Endothelial cell of umbilical vein (primary cell): ENCODE measurements around the gene PCDHGA2.

ENCODE experiments used
- CTCF ChIP-seq, 2 donors: IDR thresholded peaks; 1 replicate in 1 of 2; 2 replicates in 1 of 2; pipeline ENCODE4 v1.5.1; 2011; ENCODE audit warnings: low read length in 2 of 2, mild to moderate bottlenecking in 2 of 2, moderate library complexity in 2 of 2, control low read depth in 1 of 2, inconsistent platforms in 1 of 2, low read depth in 1 of 2; ENCODE audit not compliant: insufficient read depth in 1 of 2; ENCODE audit errors: extremely low read depth in 1 of 2
- EZH2 ChIP-seq: IDR thresholded peaks from 2 replicates; pipeline ENCODE4 v1.6.1; 2012; ENCODE audit warnings: borderline replicate concordance, low read depth, mild to moderate bottlenecking, moderate library complexity, low read length, inconsistent platforms; ENCODE audit not compliant: severe bottlenecking
- GATA2 ChIP-seq: IDR thresholded peaks from 2 replicates; pipeline ENCODE4 v1.7.0; 2011; ENCODE audit warnings: low read depth, mild to moderate bottlenecking, moderate library complexity, mixed read lengths, low read length; ENCODE audit not compliant: insufficient read length, insufficient read depth
- JUN ChIP-seq: IDR thresholded peaks from 2 replicates; pipeline ENCODE4 v1.6.1; 2011; ENCODE audit warnings: borderline replicate concordance, low read depth; ENCODE audit not compliant: insufficient read length, insufficient read depth
- MYC ChIP-seq: IDR thresholded peaks from one replicate; pipeline ENCODE4 v1.6.1; 2011; ENCODE audit warnings: mild to moderate bottlenecking, low read depth, low read length
- POLR2A ChIP-seq: IDR thresholded peaks from 2 replicates; pipeline ENCODE4 v1.6.1; 2012; ENCODE audit warnings: low read depth, mild to moderate bottlenecking, control low read depth, low read length
- POLR2AphosphoS5 ChIP-seq: IDR thresholded peaks from 2 replicates; pipeline ENCODE4 v1.6.1; 2012; ENCODE audit warnings: low read depth, mild to moderate bottlenecking, control low read depth, low read length, moderate library complexity; ENCODE audit not compliant: insufficient read depth

- TF ChIP-seq CTCF (IDR thresholded peaks at IDR 0.05; ENCODE audit: extremely low read depth in 1 of 2, insufficient read depth in 1 of 2, low read depth in 1 of 2, low read length in 2 of 2) (peak in 1 of 2 donors; percentile 24), POLR2AphosphoS5 (no peak), JUN (no peak), EZH2 (no peak), MYC (no peak), GATA2 (no peak), POLR2A (no peak)
Observed at GRCh38 chr5:141369994-141370848, 31.7 kb downstream of the PCDHGA2 start, which contains the start of gene PCDHGB3.
